EL (cell line): ENCODE measurements around the gene CTNND2.
"Not testable (repeated sequence)": the region's sequence is repeated elsewhere in the genome, so short reads cannot be mapped to it uniquely, and the experiment has no call there.

Experiments used
- DNase-seq: peaks from one replicate; pipeline ENCODE4 v3.0.0-alpha.2; 2016

CTNND2 gene

DNA sequence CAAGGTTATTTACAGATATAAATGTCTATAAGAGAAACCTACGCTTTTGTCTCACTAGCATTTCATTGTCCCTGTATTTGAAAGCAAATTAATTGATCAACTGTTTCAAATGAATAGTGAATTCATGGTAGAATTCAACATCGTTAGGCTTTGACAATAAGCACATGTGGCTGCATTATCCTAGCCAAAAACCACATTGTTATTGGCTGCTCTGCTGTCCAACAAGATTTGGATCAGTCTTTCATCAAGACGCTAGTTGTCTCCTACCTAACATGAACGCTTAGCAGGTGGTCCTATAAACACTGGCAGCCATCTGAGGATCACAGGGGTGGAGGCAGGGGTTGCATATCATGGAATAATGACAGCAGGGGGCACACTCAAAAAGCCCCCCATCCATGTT lies 455.0 kb downstream of the CTNND2 start:
- no peak for DNase-seq

DNA sequence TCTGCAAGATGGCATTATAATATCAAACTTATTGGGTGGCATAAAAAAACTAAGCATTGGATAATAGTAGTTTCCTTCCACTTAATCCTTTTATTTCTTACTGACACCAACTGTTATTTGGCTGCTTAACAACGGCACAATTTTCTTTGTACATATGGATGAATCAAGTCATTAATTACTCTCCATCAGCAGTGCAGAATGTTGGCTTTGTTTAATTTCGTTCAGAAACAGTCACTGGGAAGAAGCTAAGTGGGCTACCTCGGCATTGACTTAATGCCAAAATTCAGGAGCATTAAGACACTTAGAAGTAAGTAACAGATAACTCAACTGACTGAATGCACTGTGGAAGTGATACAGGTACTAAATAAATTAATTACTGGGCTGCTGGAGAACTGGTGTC lies 460.4 kb downstream of the CTNND2 start:
- no peak for DNase-seq

DNA sequence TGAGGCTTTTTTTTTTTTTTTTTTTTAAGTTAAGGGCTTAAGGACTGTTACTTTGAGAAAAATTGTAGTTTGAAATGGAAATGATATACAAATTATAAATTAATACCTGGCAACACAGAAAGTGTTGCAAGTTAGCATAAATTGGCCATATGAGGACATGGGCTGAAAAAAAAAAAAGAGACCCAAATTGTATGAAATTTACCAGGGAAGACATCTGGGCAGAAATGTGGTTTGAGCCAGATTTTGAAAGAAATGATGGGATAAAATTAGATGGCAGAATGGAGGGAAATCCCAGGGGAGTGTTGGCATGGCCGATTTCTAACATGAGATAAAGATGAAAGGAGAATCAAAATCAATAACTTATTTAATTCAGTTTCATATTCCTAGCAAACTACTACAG lies 472.1 kb downstream of the CTNND2 start:
- DNase-seq = no peak

DNA sequence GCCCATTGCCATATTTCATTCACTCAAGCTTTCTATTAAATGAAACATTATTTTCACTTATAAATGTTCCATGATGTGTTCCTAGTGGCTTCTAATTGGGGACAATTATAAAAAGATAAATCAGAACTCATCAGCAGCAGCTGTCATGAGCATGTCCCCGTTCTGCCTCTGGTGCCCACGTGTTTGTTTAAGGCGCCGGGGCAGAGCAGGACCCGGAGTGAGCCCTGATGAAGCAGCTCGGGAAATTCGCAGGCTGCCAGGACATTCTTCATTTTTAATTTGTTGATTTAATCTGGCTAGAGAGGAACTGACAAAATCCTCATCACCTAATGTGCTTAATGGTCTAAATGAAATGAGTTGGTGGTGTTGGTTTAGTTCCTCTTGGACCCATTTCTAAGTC lies 475.0 kb downstream of the CTNND2 start:
- no peak for DNase-seq

DNA sequence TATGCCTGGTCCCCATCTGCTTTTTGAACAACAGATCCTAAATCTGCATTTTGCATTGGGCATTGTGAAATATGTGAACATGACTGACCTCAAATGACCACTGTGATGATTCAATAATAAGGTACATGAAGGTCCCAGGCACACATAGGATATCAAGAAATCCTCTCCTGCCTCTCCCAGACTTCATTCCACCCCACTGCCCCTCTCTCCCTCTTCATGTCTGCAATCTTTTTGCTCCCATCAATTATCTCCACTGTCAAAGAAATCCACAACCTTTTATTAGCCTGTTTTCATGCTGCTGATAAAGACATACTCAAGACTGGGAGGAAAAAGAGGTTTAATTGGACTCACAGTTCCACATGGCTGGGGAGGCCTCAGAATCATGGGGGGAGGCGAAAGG lies 476.7 kb downstream of the CTNND2 start:
- no peak for DNase-seq

- no peak for DNase-seq
These were observed 477.8 kb downstream of the CTNND2 start for GRCh38 chr5:11426442-11426841.

DNA sequence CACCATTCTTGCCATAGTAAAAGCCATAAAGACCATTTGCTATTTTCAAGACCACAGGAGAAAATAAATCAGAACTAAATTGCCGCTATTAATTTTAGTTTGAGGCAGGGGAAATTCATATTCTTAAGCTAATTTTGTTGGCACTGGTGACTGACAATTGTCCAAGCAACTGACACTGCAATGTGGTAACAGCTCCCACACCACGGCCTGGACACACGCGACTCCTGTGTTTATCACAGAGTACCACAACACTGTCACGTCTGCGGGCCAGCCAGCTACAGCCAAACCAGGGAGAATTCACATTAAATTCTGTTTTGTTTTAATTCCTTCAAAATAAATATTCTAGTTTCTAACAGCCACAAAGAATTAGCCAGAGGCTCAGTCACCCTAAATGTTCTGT lies 481.9 kb downstream of the CTNND2 start:
- no peak for DNase-seq

DNA sequence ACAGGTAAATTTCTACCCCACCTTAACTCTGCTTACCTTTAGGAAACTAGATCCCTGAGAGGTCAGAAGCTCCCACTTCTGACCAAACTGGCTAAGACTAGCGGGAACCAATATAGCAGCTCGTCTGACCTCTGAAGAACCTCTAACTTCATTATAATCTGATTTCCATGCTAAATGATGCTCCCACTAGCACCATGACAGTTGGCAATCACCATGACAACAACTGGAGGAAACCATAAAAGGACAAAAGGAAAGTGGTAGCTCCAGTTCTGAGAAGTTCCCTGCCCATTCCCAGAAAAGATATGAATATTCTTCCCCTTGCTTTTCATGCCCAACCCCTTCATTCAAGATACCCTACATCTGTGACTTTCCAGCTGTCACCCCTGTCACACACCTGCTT lies 483.3 kb downstream of the CTNND2 start:
- no peak for DNase-seq

- DNase-seq = no peak
These were observed 488.5 kb downstream of the CTNND2 start for GRCh38 chr5:11415751-11416150.

DNA sequence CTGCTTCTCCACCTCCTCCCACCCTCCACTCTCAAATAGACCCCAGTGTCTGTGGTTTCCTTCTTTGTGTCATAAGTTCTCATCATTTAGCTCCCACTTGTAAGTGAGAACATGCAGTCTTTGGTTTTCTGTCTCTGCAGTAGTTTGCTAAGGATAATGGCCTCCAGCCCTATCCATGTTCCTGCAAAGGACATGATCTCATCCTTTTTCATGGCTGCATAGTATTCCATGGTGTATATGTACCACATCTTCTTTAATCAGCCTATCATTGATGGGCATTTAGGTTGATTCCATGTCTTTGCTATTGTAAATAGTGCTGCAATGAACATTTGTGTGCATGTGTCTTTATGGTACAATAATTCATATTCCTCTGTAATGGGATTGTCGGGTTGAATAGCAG lies 489.5 kb downstream of the CTNND2 start:
- DNase-seq = not testable (repeated sequence)

- no peak for DNase-seq
These were observed 492.6 kb downstream of the CTNND2 start for GRCh38 chr5:11411621-11412020.

DNA sequence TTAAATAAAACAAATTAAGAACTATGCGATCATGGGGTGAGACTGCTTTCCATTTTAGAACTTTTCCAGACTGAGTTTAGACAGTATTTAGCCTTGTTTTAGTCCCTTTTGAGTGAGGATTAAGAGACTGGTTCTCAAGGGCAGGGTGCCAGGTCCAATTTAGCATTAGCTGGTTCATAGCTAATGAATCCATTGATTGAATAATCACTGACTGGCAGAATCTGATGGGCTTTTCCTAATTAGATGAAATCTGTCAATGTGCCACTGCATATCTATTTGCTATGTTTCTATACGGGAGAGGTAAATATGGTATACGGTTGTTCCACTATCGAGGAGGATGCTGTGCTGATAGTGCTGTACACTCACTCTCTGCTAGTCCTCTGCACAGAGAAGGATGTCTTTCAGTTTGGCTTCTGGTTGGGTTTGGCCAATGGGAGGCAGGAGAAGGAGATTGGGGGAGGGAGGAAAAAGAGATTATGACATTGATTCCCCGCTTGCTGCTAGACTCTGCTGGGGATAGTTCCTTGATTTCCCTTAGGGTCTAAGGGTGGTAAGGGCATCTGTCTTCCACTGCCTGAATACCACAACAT lies 496.6 kb downstream of the CTNND2 start:
- DNase-seq = no peak

- DNase-seq = no peak
These were observed 503.9 kb downstream of the CTNND2 start for GRCh38 chr5:11400316-11400715.

- DNase-seq = no peak
These were observed 505.5 kb downstream of the CTNND2 start for GRCh38 chr5:11398728-11399127.

DNA sequence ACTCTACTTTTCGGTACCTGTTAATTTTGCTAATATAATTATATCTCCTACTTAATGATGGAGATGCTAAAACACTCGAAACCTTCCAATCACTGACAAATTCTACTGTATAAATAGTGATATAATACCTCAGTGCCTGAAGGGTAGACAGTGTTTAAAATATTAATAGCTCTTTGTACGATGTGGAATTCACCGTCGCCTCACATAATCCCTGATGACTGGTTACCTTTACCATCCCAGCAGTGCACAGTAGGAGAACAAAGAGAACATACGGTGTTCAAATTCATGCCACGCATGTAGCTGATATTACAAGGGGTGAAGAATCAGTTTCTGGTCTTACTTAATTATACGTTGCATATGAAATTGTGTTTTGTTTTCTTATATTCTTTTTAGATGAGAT lies 506.7 kb downstream of the CTNND2 start:
- DNase-seq = no peak

- DNase-seq = no peak
These were observed 507.3 kb downstream of the CTNND2 start for GRCh38 chr5:11396917-11397316.

- DNase-seq = no peak
These were observed 509.3 kb downstream of the CTNND2 start for GRCh38 chr5:11394933-11395332.

DNA sequence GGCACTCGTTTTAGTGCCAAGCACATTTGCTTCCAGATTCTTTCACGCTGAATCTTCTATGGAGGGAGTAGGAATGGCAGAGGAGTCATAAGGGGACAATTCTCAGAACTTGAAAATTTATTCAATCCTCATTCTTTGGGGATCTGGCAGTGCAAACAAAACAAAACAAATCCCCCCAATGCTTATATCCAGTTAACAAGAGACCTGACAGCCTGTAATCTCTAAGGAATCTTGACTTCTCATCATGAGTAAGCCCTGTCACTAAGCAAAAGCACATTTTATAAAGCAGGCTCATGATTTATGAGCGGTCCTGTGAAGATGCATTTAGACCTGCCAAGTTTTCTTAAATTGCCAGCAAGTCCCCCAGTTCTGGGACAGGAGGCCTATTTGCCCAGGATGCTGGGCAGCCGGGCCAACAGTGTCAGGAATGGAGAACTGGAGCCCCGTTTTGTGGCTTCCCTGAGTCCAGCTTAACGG lies 513.9 kb downstream of the CTNND2 start:
- peak; percentile 17 for DNase-seq

- no peak for DNase-seq
These were observed 516.9 kb downstream of the CTNND2 start for GRCh38 chr5:11387382-11387781.

DNA sequence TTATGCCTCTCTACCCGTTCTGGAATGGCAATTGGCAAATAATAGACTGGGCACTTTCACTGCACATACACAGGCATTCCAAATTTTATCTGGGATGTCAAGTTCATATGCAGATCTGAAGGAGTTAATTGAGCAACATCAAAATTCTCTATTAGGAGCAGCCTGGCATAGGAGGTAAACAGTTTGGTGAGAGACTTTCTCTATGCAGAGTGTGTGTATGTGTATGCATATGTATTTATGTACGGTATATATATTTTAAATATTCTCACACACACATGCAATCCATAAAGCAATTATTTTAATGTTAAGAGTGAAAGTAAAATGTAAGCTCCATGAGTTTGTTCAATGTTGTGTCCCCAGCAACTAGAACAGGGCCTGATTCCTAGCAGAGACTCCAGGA lies 517.8 kb downstream of the CTNND2 start:
- DNase-seq = no peak

DNA sequence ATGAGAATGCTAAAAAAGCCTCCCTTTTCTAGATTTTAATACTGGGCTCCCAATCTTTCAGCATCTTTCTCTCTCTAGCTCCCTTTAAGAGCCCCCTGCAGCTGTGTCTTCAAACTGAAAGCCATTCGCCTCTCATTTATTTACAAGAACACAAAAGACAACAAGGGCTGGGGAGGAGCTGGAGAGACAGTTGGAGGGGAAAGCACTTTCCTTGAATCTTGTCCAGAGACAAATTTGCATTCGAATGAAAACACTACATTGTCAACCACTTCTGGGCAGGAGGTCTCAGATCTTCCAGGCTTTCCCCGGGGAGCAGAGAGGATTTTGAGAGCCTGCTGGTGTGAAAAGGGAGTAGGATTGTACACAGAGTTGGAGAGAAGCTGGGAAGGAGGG lies 518.3 kb downstream of the CTNND2 start:
- DNase-seq = no peak

DNA sequence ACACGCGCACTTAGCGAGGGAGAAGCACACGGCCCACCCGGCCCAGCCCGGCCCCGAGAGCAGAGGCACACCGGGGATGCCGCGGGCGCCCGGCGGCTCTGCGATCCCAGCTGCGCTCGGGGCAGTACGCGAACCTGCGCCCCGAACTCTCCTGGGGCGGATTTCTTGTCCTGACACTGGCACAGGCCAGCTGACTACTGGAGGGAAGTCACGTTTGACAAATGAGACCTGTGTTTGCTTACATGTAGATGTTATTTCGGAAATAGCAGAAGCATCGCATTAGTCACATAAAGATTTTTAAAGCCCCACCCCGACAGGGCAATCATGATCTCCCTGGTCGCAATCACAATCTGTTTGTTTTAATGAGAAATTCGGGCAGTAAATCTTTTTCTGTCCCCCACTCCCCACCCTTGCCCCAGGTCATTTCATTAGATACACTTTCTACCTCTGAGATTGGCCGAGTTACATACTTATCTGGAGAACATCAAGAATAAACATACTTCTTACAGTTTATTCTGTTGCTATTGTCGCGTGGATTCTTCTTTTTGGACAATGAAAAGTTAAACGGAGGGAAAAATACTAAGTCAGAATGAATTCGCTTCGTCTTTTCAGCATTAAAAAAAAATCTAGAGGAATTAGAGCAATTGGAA lies 518.9 kb downstream of the CTNND2 start:
- no peak for DNase-seq

GRCh38 chr5:11384441-11385250 lies 519.6 kb downstream of the CTNND2 start:
- DNase-seq = no peak

GRCh38 chr5:11383506-11384095 lies 520.6 kb downstream of the CTNND2 start:
- DNase-seq = no peak
